SK-N-SH treated with all-trans-retinoic acid at 6 μM for 48 hours (cell line): ENCODE data around the gene PRR29.

Experiments used
- CSRNP3 ChIP-seq: fragments of 250-450 bp; sonication (Bioruptor Pico); IDR thresholded peaks from 2 replicates; pipeline ENCODE4 v1.5.1; 2021; ENCODE audit warnings: mild to moderate bottlenecking, moderate library complexity
- ESRRG ChIP-seq: fragments of 250-450 bp; sonication (Bioruptor Pico); IDR thresholded peaks from 2 replicates; pipeline ENCODE4 v1.6.1; 2021; ENCODE audit warnings: mild to moderate bottlenecking
- GLIS3 ChIP-seq: fragments of 250-450 bp; sonication (Bioruptor Pico); IDR thresholded peaks from 2 replicates; pipeline ENCODE4 v1.5.0; 2020; ENCODE audit warnings: mild to moderate bottlenecking, moderate library complexity
- ISL1 ChIP-seq: fragments of 250-450 bp; sonication (Bioruptor Pico); IDR thresholded peaks from 2 replicates; pipeline ENCODE4 v2.1.2; 2022; ENCODE audit warnings: mild to moderate bottlenecking, moderate library complexity
- PATZ1 ChIP-seq: fragments of 250-450 bp; sonication (Bioruptor Pico); IDR thresholded peaks from 2 replicates; pipeline ENCODE4 v1.8.0; 2020; ENCODE audit warnings: mild to moderate bottlenecking, moderate library complexity, borderline replicate concordance
- RARB ChIP-seq: fragments of 250-450 bp; sonication (Bioruptor Pico); IDR thresholded peaks from 2 replicates; pipeline ENCODE4 v1.8.0; 2021; ENCODE audit warnings: mild to moderate bottlenecking, moderate library complexity
- SNAI2 ChIP-seq: fragments of 250-450 bp; sonication (Bioruptor Pico); IDR thresholded peaks from 2 replicates; pipeline ENCODE4 v1.5.0; 2020; ENCODE audit warnings: mild to moderate bottlenecking, moderate library complexity
- ZNF565 ChIP-seq: fragments of 450-650 bp; formaldehyde crosslinking; conservative IDR thresholded peaks from 2 replicates; pipeline ENCODE4 v1.5.0; 2020; ENCODE audit warnings: low read depth, mild to moderate bottlenecking, moderate library complexity
- ZNF8 ChIP-seq: fragments of 450-650 bp; formaldehyde crosslinking; IDR thresholded peaks from 2 replicates; pipeline ENCODE4 v1.5.0; 2020; ENCODE audit warnings: mild to moderate bottlenecking, moderate library complexity

- TF ChIP-seq CSRNP3 = no peak
- TF ChIP-seq ZNF565 (CRISPR knock-in tag) = no peak
- no peak for TF ChIP-seq GLIS3 (CRISPR knock-in tag)
- TF ChIP-seq RARB (CRISPR knock-in tag) = no peak
- no peak for TF ChIP-seq SNAI2 (CRISPR knock-in tag)
- no peak for TF ChIP-seq ZNF8 (CRISPR knock-in tag)
- no peak for TF ChIP-seq ISL1 (CRISPR knock-in tag)
- TF ChIP-seq ESRRG (CRISPR knock-in tag) = no peak
- TF ChIP-seq PATZ1 (CRISPR knock-in tag) = no peak
Measured at GRCh38 chr17:63985387-63986140, 12.6 kb upstream of the PRR29 start.
